IPS DF 6.9 (cell line): ENCODE results near the gene PLEKHH1.

Experiments used
- DNase-seq: peaks from one replicate; pipeline ENCODE4 v3.0.0-alpha.2; 2013; ENCODE audit warnings: low read depth, low spot score
- H3K27ac ChIP-seq: one replicate; pipeline ENCODE4 v1.5.1; 2013; ENCODE audit warnings: low read length, control low read depth
- H3K27me3 ChIP-seq: 2 replicates; pipeline ENCODE4 v1.6.1; 2013; ENCODE audit warnings: mild to moderate bottlenecking, low read length; ENCODE audit not compliant: control insufficient read depth, insufficient read depth
- H3K36me3 ChIP-seq: 2 replicates; pipeline ENCODE4 v1.6.1; 2013; ENCODE audit warnings: low read length; ENCODE audit not compliant: control insufficient read depth, insufficient read depth
- H3K4me1 ChIP-seq: 2 replicates; pipeline ENCODE4 v1.6.1; 2013; ENCODE audit warnings: low read length; ENCODE audit not compliant: control insufficient read depth, insufficient read depth
- H3K4me3 ChIP-seq: 2 replicates; pipeline ENCODE4 v1.5.1; 2013; ENCODE audit warnings: mild to moderate bottlenecking, low read length
- H3K9me3 ChIP-seq: 2 replicates; pipeline ENCODE4 v1.6.1; 2013; ENCODE audit warnings: low read length, inconsistent platforms; ENCODE audit not compliant: control insufficient read depth, insufficient read depth
- WGBS: extraction: QIAGEN DNeasy Blood & Tissue Kit; methylation state at CpG from one replicate; pipeline ENCODE4 v1.1.7; 2013; ENCODE audit warnings: mixed read lengths, missing lambda C conversion rate; ENCODE audit not compliant: insufficient read length, insufficient coverage; 5-methylcytosine and 5-hydroxymethylcytosine counted together

Gene PLEKHH1

DNA sequence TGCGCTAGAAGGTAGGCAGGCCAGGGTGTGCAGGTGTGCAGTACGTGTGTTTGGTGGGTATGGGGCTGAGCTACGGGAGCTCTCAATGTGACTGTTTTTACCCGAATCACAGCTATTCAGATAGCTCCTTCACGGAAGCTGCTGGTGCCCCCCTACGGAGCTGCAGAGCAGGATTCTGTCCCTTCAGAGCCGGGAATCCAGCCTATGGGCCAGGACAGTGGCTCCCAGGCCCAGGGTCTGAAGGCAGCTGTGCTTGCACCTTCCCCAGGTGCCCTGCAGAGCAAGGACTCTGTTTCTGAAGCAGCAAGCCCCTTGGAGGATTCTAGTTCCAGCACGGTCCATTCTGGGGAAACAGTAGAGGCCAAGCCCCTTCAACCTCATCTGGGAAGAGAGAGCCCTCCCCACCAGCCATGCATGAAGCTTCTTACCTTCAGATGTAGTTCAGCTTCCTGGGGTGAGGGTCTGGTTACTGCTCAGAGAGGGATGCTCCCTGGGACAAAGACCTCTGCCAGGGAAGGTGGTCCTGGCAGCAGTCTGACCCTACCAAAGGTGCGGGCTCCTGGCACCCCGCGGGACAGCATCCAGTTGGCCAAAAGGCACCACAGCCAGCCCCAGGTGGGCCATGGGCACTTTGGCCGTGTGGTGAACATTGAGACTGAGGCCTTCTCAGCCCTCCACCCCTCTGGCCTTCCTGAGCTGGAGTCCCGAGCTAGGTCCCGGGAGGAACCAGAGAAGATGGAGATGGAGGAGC, 29.1 kb downstream of the PLEKHH1 start:
- Histone ChIP-seq H3K9me3 (no peaks in the 10 kb centered on the region), H3K4me1 (no peaks in the 10 kb centered on the region; the same call in 1 of the 2 replicates), H3K27me3 (no peaks in the 10 kb centered on the region), H3K36me3 (no peaks in the 10 kb centered on the region), H3K4me3 (no peak overlapping the region), H3K27ac (no peak overlapping the region)
- no peak for DNase-seq
- no CpG with 5 or more reads among the region's 14 CpGs for WGBS

GRCh38 chr14:67562776-67563150, 29.7 kb downstream of the PLEKHH1 start:
- no peaks in the 10 kb centered on the region for H3K36me3 ChIP-seq
- WGBS = no CpG with 5 or more reads among the region's 5 CpGs
- no peak overlapping the region for H3K4me3 ChIP-seq
- H3K9me3 ChIP-seq = no peaks in the 10 kb centered on the region
- H3K4me1 ChIP-seq = no peaks in the 10 kb centered on the region; the same call in 1 of the 2 replicates
- H3K27ac ChIP-seq = no peak overlapping the region
- DNase-seq = no peak
- H3K27me3 ChIP-seq = no peaks in the 10 kb centered on the region

- Histone ChIP-seq H3K36me3 (no peaks in the 10 kb centered on the region), H3K27ac (no peak overlapping the region), H3K27me3 (no peaks in the 10 kb centered on the region), H3K4me3 (no peak overlapping the region), H3K4me1 (no peaks in the 10 kb centered on the region; the same call in 1 of the 2 replicates), H3K9me3 (no peaks in the 10 kb centered on the region)
- no CpG with 5 or more reads among the region's 5 CpGs for WGBS
- no peak for DNase-seq
These were observed 31.1 kb downstream of the PLEKHH1 start for GRCh38 chr14:67564236-67564635.

DNA sequence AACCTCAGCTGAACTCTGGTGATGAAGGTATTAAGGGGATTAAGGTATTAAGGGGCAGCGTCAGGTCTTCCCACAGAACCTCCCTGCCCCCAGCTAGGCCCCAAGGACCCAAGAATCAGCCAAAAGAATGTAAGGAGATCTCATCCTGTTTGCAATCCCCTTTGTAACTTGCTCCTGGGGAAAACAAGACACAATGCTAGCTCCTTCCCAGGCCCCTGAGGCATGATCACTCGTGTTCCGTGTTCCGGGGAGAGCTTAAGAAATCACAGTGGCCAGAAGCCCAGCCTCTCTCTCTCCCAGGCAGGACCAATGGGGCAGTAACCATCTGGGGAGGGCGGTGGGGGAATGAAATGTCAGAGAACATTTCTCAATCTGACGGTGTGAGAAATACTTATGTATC, 33.8 kb downstream of the PLEKHH1 start:
- no peak for DNase-seq
- Histone ChIP-seq H3K9me3 (no peaks in the 10 kb centered on the region), H3K4me1 (no peaks in the 10 kb centered on the region; the same call in 1 of the 2 replicates), H3K27ac (no peak overlapping the region), H3K27me3 (no peaks in the 10 kb centered on the region), H3K36me3 (no peaks in the 10 kb centered on the region), H3K4me3 (no peak overlapping the region)
- no CpG with 5 or more reads among the region's 6 CpGs for WGBS

GRCh38 chr14:67567654-67568053, 34.6 kb downstream of the PLEKHH1 start:
- Histone ChIP-seq H3K9me3 (no peaks in the 10 kb centered on the region), H3K36me3 (no peaks in the 10 kb centered on the region), H3K4me3 (no peak overlapping the region), H3K4me1 (no peaks in the 10 kb centered on the region; the same call in 1 of the 2 replicates), H3K27ac (no peak overlapping the region), H3K27me3 (no peaks in the 10 kb centered on the region)
- WGBS = no CpG with 5 or more reads among the region's 3 CpGs
- DNase-seq = no peak

DNA sequence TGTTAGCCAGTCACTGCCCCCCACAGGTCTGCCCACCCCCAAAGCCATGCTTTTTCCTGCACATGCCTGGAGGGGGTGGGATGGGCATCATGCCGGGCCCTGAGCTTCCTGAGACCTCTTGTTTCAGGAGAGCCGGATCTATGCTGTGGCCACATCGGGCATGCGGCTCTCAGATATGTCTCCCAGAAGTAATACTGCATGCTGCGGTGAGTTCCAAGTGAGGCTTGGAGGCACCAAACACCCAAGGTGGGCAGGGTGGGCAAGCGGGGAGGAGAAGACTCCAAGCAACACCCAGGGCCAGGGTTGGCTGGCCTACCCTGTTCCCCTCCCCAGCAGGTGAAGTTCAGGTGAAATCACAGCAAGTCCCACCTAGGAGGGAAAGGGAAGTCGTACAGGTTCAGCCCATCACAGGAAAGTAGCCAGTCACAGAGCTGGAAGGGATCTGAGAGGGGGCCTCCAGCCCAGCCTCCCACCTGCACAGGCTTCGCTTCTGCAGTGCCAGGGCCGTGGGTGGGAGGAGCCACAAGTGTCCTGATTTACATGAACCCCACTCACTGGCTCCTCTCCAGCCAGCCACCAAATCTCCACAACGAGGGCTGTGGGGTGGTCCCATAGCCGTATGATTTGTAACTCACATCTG, 36.0 kb downstream of the PLEKHH1 start:
- H3K9me3 ChIP-seq = no peaks in the 10 kb centered on the region
- no CpG with 5 or more reads among the region's 11 CpGs for WGBS
- no peak for DNase-seq
- H3K36me3 ChIP-seq = no peaks in the 10 kb centered on the region
- H3K27ac ChIP-seq = no peak overlapping the region
- H3K4me3 ChIP-seq = no peak overlapping the region
- no peaks in the 10 kb centered on the region for H3K27me3 ChIP-seq
- no peaks in the 10 kb centered on the region; the same call in 1 of the 2 replicates for H3K4me1 ChIP-seq

DNA sequence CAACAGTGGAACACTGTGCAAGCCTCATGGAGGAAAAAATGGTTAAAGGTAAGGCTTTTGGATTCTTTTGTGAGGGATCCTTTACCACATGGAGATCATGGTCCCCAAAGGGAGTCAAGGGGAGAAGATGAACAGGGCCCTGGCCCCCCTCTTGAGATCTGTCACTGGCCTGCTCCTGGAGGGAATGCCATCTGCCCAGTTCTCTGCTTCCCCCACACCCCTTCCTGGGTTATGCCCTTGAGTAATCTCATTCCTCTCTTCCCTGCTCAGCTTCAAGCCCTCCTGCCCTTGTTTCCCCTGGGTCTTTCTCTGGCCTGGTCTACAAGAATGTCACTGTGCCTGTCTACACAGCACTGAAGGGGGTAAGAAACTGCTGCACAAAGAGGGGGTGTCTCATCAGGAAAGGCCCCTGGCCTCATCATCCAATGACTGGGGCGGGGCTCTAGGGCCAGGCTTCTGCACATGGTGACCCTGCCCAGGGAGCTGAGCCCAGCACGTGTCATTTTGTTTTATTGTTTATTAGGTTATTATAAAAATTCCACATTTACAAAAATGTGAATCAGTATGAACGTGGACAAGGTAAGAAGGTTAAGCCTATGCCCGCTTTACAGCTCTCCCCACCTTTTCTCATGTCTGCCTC, 36.7 kb downstream of the PLEKHH1 start:
- Histone ChIP-seq H3K27me3 (no peaks in the 10 kb centered on the region), H3K9me3 (no peaks in the 10 kb centered on the region), H3K27ac (no peak overlapping the region), H3K36me3 (no peaks in the 10 kb centered on the region), H3K4me3 (no peak overlapping the region), H3K4me1 (no peaks in the 10 kb centered on the region; the same call in 1 of the 2 replicates)
- no CpG with 5 or more reads among the region's 4 CpGs for WGBS
- no peak for DNase-seq

DNA sequence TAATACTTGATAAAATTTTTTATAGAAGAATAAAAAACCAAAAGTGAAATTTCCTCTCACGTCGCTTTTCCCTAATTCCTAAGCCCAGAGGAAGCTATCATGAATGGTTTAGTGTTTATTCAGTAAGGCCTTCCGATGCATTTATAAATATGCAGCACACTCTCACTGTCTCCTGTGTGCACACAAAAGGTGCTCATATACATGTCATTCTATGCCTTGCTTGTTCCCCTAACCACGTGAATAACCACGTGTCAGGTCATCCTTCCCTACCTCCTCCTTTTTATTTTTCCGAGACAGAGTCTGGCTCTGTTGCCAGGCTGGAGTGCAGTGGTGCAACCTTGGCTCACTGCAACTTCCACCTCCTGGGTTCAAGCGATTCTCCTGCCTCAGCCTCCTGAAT, 37.4 kb downstream of the PLEKHH1 start:
- Histone ChIP-seq H3K27ac (no peak overlapping the region), H3K4me3 (no peak overlapping the region), H3K9me3 (no peaks in the 10 kb centered on the region), H3K4me1 (no peaks in the 10 kb centered on the region; the same call in 1 of the 2 replicates), H3K27me3 (no peaks in the 10 kb centered on the region), H3K36me3 (no peaks in the 10 kb centered on the region)
- no CpG with 5 or more reads among the region's 7 CpGs for WGBS
- DNase-seq = no peak

- peak; percentile 43 for DNase-seq
- no peak overlapping the region for H3K4me3 ChIP-seq
- no CpG with 5 or more reads among the region's 14 CpGs for WGBS
- H3K9me3 ChIP-seq = no peaks in the 10 kb centered on the region
- no peaks in the 10 kb centered on the region for H3K27me3 ChIP-seq
- H3K4me1 ChIP-seq = no peaks in the 10 kb centered on the region; the same call in 1 of the 2 replicates
- no peak overlapping the region for H3K27ac ChIP-seq
- no peaks in the 10 kb centered on the region for H3K36me3 ChIP-seq
These were observed 38.3 kb downstream of the PLEKHH1 start for GRCh38 chr14:67571275-67571990.

- Histone ChIP-seq H3K9me3 (no peaks in the 10 kb centered on the region), H3K4me3 (no peak overlapping the region), H3K4me1 (no peaks in the 10 kb centered on the region; the same call in 1 of the 2 replicates), H3K27me3 (no peaks in the 10 kb centered on the region), H3K27ac (no peak overlapping the region), H3K36me3 (no peaks in the 10 kb centered on the region)
- DNase-seq = no peak
- no CpG with 5 or more reads among the region's 19 CpGs for WGBS
These were observed 38.9 kb downstream of the PLEKHH1 start for GRCh38 chr14:67571991-67572323.
